KOPT-K1 (cell line): ENCODE results near the gene CSNK1A1L.

Experiments
- H3K27ac ChIP-seq: fragments of 200-600 bp; sonication (generic); 2 replicates; pipeline ENCODE4 v1.5.1; 2016; ENCODE audit warnings: antibody characterized with exemption, mild to moderate bottlenecking, low read depth, low read length; ENCODE audit not compliant: poor library complexity, severe bottlenecking
- H3K36me3 ChIP-seq: fragments of 200-600 bp; sonication (generic); 2 replicates; pipeline ENCODE4 v1.5.1; 2017; ENCODE audit warnings: antibody characterized with exemption, mild to moderate bottlenecking, low read length, moderate library complexity; ENCODE audit not compliant: insufficient read depth
- H3K9me3 ChIP-seq: fragments of 200-600 bp; sonication (generic); 2 replicates; pipeline ENCODE4 v1.5.1; 2017; ENCODE audit warnings: antibody characterized with exemption, low read length, mild to moderate bottlenecking; ENCODE audit not compliant: insufficient read depth, poor library complexity, severe bottlenecking

Gene CSNK1A1L

DNA sequence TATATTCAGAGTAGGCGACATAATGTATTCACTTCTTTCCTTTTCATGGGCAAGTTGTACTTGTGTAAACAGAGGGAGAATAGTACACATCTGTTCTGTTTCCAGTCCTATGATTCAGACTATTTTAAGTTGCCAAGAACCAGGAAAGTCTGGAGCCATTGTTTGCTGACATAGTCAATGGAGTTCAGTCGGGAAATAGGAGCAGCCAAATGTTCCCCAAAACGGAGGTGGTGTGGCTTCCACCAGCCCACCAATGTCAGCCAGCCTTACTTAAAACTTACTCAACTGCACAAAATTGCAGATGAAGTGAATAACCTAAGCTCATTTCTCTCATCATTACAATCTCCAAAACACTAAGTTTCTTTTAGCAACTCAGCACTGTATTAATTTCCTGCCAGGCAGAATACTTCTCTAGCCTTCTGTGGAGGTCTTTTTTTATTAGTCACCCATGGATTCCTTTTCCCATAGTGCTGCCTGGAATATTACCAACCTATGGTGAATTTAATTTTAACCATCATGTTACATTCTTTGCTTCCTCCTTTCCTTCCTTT is 22.3 kb upstream of the CSNK1A1L start:
- Histone ChIP-seq H3K36me3 (no peaks in the 10 kb centered on the region), H3K9me3 (no peaks in the 10 kb centered on the region), H3K27ac (no peak overlapping the region)

DNA sequence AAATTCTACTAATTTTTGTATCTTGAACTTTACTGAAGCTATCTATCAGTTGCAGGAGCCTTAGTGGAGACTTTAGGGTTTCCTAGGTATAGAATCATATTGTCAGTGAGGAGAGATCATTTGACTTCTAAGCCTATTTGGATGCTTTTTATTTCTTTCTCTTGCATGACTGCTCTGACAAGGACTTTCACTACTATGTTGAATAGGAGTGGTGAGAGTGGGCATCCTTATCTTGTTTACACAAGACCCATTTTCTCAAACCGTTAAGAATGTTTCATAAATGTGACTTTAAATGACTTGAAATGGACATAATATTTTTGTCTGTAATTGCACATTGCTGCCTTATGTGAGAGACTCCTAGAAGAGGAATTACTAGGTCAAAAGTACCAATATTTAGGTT is 17.9 kb upstream of the CSNK1A1L start:
- Histone ChIP-seq H3K27ac (no peak overlapping the region), H3K9me3 (no peaks in the 10 kb centered on the region), H3K36me3 (no peaks in the 10 kb centered on the region)

DNA sequence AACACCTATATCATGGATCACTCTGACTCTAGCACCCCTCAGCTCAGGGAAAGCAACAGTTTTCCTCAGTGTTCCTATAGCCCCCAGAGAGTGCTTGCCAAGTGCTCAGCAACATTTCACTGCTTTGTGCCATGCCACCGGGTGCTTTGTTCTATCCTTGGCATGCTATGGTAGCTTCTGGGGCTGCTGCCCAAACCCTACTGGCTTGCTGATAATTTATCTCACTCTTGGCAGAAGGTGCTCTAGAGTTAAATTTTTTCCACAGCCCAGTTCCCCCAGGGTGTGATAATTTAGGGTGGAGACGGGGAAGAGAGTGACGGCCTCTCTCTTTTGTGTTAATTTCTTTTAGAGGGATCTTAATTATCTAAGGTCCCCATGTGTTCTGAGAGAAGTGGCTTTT is 12.6 kb upstream of the CSNK1A1L start:
- Histone ChIP-seq H3K27ac (no peak overlapping the region), H3K36me3 (no peaks in the 10 kb centered on the region), H3K9me3 (no peaks in the 10 kb centered on the region)

DNA sequence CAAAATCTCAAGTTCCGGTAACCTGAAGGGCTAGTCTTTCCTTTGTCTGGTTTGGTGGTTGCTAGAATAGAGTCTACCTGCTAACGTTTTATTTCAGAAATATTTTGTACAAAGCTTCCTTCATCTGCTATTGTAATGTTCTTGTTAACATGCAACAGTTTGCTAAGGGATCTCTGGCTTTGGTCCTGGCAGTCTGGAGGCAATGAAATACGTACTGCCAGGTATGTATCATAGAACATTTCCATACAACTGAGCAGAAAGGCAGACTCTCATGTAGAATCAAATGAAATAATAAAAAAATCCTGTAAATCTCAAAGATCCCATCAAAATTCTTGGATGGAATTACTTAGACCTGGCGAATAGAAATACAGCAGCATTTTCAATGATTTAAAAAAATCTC is 8.8 kb upstream of the CSNK1A1L start:
- Histone ChIP-seq H3K27ac (no peak overlapping the region), H3K36me3 (no peaks in the 10 kb centered on the region), H3K9me3 (no peaks in the 10 kb centered on the region)

DNA sequence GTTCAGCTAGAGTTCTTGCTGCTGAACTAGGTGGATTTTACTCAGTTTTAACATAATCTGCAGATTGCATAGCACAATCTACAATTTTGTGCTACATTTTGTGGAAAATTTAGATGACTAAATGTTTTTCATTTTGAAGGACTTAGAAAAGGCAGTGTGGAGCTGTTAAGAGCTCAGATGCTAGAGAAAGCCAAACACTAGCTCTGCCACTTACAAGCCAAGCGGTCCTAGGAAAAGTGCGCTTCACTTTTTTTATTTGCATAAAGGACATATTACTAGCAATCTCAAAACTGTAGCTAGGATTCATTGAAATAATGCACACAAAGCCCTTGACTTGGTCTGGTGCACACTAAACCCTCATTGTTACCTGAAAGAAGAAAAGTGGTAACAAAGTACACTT is 8.1 kb upstream of the CSNK1A1L start:
- H3K9me3 ChIP-seq, result no peaks in the 10 kb centered on the region
- H3K27ac ChIP-seq, result no peak overlapping the region
- no peaks in the 10 kb centered on the region for H3K36me3 ChIP-seq

DNA sequence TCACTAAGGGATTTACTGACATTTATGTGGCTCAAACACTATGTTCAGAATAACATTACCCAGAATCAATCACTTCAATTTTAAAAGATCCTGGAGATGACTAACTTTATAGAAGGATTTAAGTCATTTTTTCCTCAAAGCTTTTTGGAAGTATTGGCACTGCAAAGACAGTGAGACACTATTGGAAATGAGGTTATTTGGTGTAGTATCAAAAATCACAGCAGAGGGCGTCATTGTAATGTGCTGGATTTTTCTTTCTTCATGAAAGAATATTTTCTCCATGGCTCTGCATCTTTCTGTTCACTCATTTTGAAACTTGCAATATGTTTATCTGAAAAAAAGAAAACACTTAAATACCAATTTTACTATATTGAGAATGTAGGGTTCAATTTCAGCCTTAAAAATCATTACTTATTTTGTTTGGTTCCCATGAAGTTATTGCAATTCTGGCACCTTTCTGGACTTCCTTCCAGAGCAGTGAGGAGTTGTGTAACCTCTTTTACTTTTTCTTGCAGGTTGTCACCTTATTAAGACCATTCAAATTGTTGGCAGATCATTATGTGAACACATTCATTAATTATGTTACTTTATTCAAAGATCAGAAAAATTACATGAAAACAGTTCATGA is 3.7 kb upstream of the CSNK1A1L start:
- H3K9me3 ChIP-seq, result no peaks in the 10 kb centered on the region
- no peak overlapping the region for H3K27ac ChIP-seq
- no peaks in the 10 kb centered on the region for H3K36me3 ChIP-seq

GRCh38 chr13:37107868-37108267 is 2.4 kb upstream of the CSNK1A1L start:
- H3K27ac ChIP-seq, result no peak overlapping the region
- H3K9me3 ChIP-seq, result no peaks in the 10 kb centered on the region
- no peaks in the 10 kb centered on the region for H3K36me3 ChIP-seq

- no peaks in the 10 kb centered on the region for H3K9me3 ChIP-seq
- no peak overlapping the region for H3K27ac ChIP-seq
- H3K36me3 ChIP-seq, result no peaks in the 10 kb centered on the region
These were observed 2.0 kb upstream of the CSNK1A1L start for GRCh38 chr13:37107456-37107855.

DNA sequence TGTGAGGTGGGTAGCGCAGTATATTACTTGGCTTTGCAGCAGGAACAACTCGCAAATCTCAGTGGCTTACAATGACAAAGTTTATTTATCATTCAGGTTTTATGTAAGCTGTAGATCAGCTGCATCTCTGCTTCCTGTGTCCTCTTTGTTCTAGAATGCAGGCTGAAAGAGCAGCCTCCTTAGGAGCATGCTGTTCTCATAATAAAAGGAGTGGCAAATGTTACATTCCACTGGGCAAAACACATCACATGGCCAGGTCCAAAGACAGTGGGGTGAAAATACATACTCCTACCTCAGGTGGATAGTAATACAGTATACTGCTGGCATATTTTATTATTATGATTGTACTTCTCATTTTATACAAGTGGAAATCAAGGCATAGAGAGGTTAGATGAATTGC is 1.2 kb upstream of the CSNK1A1L start:
- Histone ChIP-seq H3K36me3 (no peaks in the 10 kb centered on the region), H3K27ac (no peak overlapping the region), H3K9me3 (no peaks in the 10 kb centered on the region)

GRCh38 chr13:37102896-37103295 is 2.6 kb downstream of the CSNK1A1L start:
- no peak overlapping the region for H3K27ac ChIP-seq
- H3K9me3 ChIP-seq, result no peaks in the 10 kb centered on the region
- no peaks in the 10 kb centered on the region for H3K36me3 ChIP-seq

DNA sequence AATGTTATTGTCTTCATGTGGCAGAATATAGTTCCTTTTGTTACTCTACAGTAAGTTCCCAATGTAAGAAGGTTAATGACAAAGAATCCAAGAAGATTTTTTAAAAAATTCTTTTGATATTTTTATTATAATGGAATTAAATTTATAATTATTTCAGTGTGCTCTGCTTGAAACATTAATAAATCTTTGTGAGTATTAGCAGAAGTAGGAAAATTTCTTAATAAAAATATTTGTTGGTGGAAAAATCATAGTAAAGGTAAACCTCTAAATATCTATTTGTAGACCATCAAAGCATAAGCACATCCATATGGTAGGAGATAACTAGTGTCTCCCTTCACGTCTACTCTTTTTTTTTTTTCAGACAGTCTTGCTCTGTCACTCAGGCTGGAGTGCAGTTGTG is 4.3 kb downstream of the CSNK1A1L start:
- H3K27ac ChIP-seq, result no peak overlapping the region
- H3K9me3 ChIP-seq, result no peaks in the 10 kb centered on the region
- no peaks in the 10 kb centered on the region for H3K36me3 ChIP-seq

- Histone ChIP-seq H3K9me3 (no peaks in the 10 kb centered on the region), H3K27ac (no peak overlapping the region), H3K36me3 (no peaks in the 10 kb centered on the region)
These were observed 4.7 kb downstream of the CSNK1A1L start for GRCh38 chr13:37100731-37101130.

- no peak overlapping the region for H3K27ac ChIP-seq
- H3K9me3 ChIP-seq, result no peaks in the 10 kb centered on the region
- no peaks in the 10 kb centered on the region for H3K36me3 ChIP-seq
These were observed 8.4 kb downstream of the CSNK1A1L start for GRCh38 chr13:37097076-37097475.

DNA sequence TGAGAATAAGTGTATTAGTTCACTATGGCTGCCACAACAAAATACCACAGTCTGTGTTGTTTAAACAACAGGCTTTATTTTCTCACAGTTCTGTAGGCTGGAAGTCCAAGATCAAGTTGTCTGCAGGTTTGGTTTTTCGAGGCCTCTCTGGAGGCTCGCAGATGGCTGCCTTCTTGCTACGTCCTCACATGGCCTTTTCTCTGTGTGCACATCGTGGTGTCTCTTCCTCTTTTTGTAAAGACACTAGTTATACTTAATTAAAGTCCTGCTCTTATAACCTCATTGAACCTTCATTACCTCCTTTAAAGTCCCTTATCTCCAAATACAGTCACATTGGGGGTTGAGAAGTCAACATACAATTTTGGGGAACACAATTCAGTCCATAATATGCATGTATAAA is 10.6 kb downstream of the CSNK1A1L start:
- Histone ChIP-seq H3K27ac (no peak overlapping the region), H3K36me3 (no peaks in the 10 kb centered on the region), H3K9me3 (no peaks in the 10 kb centered on the region)

DNA sequence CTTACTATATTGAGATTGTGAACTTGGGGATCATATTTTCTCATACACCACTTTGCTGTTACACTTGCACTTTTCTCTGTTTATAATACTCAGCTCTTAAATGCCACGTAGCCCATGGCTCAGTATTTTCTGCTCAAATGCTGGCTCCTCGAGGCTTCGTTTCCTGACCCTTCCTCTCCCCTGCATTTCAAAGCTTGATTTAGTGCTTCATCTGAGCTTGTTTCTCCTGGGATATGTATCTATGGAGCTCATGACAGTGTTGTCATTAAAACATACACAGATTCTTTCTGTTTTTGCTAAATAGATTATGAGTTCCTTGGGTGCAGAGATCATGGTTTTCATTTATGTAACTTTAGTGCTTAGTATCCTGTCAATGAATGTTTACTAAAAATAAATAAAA is 11.4 kb downstream of the CSNK1A1L start:
- H3K27ac ChIP-seq, result no peak overlapping the region

GRCh38 chr13:37091835-37092234 is 13.6 kb downstream of the CSNK1A1L start:
- Histone ChIP-seq H3K9me3 (no peaks in the 10 kb centered on the region), H3K27ac (no peak overlapping the region), H3K36me3 (no peaks in the 10 kb centered on the region)

More for the DNA sequence above, 11.4 kb downstream of the CSNK1A1L start:
- Histone ChIP-seq H3K9me3 (no peaks in the 10 kb centered on the region), H3K36me3 (no peaks in the 10 kb centered on the region)
